ENCODE measurements around the gene CASS4. TPM values are rescaled to one million over a fixed set of nuclear protein-coding genes. Genes with fewer than 3 reads are reported as not detected.

Gene CASS4
- total RNA-seq, 1 donor from 2014 or later = 40.2 TPM

DNA sequence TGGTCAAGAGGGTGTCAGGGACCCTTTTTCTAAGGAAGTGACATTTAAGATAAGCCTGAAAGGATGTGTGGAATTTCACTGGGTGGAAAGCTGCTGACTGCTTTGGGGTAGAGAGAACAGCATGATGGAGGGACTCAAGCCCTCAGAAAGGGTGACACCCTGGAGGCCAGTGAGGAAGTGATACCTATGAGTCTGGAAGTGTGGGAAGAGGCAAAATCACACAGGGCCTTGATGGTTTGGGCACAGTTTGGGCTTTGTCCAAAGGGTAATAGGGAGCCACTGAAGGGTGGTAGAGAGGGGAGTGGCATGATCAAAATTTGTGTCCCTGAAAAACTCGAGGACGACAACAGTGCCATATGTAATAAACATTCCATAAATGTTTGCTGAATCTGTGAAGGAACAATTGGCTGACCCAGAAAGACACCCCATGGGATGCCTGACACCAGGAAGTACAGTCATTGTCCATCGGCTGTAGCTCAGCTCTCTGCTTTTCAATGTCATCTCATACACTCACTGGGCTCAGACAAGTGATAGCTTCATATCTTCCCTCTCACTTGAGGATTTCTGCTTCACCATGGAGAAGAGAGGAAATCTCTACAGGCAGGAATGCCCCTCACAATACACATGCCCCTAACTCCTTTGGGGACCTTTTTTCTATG lies 21.3 kb downstream of the CASS4 start:
- Histone ChIP-seq H3K4me1 (peaks cover 27% of the 10 kb centered on the region), H3K27me3 (no peaks in the 10 kb centered on the region), H3K36me3 (peaks cover 5% of the 10 kb centered on the region), H3K9me3 (no peaks in the 10 kb centered on the region), H3K4me3 (no peak overlapping the region), H3K27ac (peak overlapping the region; percentile 59)
- ATAC-seq = no peak
- TF ChIP-seq, protein P1, sequence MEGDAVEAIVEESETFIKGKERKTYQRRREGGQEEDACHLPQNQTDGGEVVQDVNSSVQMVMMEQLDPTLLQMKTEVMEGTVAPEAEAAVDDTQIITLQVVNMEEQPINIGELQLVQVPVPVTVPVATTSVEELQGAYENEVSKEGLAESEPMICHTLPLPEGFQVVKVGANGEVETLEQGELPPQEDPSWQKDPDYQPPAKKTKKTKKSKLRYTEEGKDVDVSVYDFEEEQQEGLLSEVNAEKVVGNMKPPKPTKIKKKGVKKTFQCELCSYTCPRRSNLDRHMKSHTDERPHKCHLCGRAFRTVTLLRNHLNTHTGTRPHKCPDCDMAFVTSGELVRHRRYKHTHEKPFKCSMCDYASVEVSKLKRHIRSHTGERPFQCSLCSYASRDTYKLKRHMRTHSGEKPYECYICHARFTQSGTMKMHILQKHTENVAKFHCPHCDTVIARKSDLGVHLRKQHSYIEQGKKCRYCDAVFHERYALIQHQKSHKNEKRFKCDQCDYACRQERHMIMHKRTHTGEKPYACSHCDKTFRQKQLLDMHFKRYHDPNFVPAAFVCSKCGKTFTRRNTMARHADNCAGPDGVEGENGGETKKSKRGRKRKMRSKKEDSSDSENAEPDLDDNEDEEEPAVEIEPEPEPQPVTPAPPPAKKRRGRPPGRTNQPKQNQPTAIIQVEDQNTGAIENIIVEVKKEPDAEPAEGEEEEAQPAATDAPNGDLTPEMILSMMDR (IDR thresholded peaks at IDR 0.05) = no peak
- intact Hi-C loops (cut with DNase I) = no loop called here
- DNase-seq = no peak

DNA sequence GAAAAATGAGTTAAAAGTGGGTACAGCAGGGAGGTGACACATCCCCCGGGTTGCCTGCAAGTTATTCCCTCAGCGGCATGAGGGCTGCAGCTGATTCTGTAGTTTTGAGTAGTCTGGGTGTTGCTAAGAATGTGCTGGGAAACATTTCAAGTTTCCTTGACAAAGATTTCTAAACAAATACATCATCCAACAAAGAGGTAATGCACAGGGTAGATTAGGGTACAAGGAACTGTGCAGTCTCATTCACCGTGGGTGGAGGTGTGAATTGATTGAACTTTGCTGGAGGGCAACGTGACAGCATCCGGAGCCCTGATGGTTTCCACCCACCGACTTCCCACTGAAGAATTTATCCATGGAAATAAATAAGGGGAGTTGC lies 21.8 kb downstream of the CASS4 start:
- no peaks in the 10 kb centered on the region for H3K27me3 ChIP-seq
- ATAC-seq (peak; percentile 41), DNase-seq (no peak)
- H3K4me3 ChIP-seq = no peak overlapping the region
- peak overlapping the region; percentile 59 for H3K27ac ChIP-seq
- peaks cover 5% of the 10 kb centered on the region for H3K36me3 ChIP-seq
- intact Hi-C loops (cut with DNase I) = no loop called here
- TF ChIP-seq, protein P1 (IDR thresholded peaks at IDR 0.05) = no peak
- H3K9me3 ChIP-seq = no peaks in the 10 kb centered on the region
- peaks cover 27% of the 10 kb centered on the region for H3K4me1 ChIP-seq

DNA sequence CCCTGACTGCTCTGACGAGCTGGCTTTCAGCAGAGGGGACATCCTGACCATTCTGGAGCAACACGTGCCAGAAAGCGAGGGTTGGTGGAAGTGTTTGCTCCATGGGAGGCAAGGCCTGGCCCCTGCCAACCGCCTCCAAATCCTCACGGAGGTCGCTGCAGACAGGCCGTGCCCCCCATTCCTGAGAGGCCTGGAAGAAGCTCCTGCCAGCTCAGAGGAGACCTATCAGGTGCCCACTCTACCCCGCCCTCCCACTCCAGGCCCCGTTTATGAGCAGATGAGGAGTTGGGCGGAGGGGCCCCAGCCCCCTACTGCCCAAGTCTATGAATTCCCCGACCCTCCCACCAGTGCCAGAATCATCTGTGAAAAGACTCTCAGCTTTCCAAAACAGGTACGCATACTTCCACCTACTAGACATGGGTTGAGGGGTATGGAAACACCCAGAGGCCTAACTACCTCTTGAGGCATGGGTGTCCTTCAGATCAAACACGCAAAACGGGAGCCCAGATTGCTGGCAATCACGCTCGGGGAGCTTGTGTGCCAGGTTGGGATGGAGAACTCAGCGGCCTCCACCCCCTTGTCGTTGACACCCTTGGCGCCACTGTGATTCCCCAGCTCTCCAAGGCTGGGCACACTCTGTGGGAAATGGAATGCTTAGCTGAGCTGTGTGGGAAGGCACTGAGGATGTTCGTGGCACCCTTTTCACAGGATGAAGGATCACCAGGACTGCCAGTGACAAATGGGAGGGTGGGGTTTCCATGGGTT lies 25.3 kb downstream of the CASS4 start:
- no peaks in the 10 kb centered on the region for H3K27me3 ChIP-seq
- H3K4me3 ChIP-seq = no peak overlapping the region
- TF ChIP-seq, protein P1 (IDR thresholded peaks at IDR 0.05) = no peak
- H3K36me3 ChIP-seq = peaks cover 5% of the 10 kb centered on the region
- intact Hi-C loops (cut with DNase I) = no loop called here
- no peaks in the 10 kb centered on the region for H3K9me3 ChIP-seq
- ATAC-seq = no peak
- peaks cover 29% of the 10 kb centered on the region for H3K4me1 ChIP-seq
- DNase-seq = no peak
- peak overlapping the region; percentile 8 for H3K27ac ChIP-seq

DNA sequence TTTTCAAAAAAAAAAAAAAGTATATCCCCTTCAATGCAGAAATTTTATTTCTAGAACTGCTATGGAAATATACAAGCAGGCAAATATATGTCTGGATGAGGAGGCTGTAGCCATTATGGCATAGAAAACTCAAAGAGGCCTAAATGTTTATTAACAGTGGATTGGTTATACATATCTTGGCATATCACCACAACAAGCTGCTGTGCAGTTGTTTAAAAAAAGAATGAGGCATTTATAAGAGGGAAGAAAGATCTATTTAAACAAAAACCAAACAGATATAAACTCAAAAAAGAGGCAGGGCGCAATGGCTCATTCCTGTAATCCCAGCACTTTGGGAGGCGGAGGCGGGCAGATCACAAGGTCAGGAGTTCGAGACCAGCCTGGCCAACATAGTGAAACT lies 26.2 kb downstream of the CASS4 start:
- intact Hi-C loops (cut with DNase I) = no loop called here
- no peaks in the 10 kb centered on the region for H3K9me3 ChIP-seq
- ATAC-seq = no peak
- H3K27ac ChIP-seq = peak overlapping the region; percentile 8
- no peaks in the 10 kb centered on the region for H3K27me3 ChIP-seq
- H3K4me1 ChIP-seq = peaks cover 29% of the 10 kb centered on the region
- TF ChIP-seq, protein P1 (IDR thresholded peaks at IDR 0.05) = no peak
- no peak overlapping the region for H3K4me3 ChIP-seq
- H3K36me3 ChIP-seq = peaks cover 5% of the 10 kb centered on the region
- DNase-seq = no peak

DNA sequence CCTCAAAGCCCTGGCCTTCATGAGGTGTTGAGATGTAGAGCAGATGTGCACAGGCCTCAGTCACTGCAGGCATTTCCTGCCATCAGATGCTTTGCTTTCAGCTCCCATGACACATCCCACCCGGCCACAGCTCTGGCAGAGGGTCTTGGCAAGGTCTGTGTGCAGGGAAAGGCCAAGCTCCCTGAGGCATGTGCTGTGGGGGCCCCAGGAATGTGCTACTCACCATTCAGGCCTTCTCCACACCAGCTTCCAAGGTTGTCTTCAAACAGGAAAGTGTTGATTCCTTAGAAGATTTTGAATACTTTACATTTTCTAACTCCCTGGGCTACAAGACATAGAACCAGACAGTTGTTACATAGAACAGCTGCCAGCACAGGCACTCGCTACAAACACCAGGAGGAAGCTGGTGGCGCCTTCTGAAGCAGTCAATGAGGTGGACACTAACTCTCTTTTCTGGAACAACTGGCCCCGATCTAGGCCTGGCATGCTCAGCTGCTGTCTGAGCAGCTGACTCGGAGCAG lies 27.8 kb downstream of the CASS4 start:
- TF ChIP-seq, protein P1 (IDR thresholded peaks at IDR 0.05) = no peak
- peak; percentile 76 for ATAC-seq
- no peaks in the 10 kb centered on the region for H3K9me3 ChIP-seq
- H3K27ac ChIP-seq = peak overlapping the region; percentile 58
- peaks cover 26% of the 10 kb centered on the region for H3K4me1 ChIP-seq
- no peak overlapping the region for H3K4me3 ChIP-seq
- intact Hi-C loops (cut with DNase I) = no loop called here
- peaks cover 5% of the 10 kb centered on the region for H3K36me3 ChIP-seq
- no peak for DNase-seq
- no peaks in the 10 kb centered on the region for H3K27me3 ChIP-seq
